GM12878 (cell line): ENCODE data around the gene SLC29A4. TPM values are rescaled to one million over a fixed set of nuclear protein-coding genes. Genes with fewer than 3 reads are reported as not detected.

Experiments used
- ATAC-seq: fragments of 200-7000 bp; cut with Tn5 transposase; 3 replicates; pipeline ENCODE4 v1.9.1; 2020; ENCODE audit warnings: mild to moderate bottlenecking, moderate library complexity
- BruUV-seq: library from RNA; stranded (reverse); fragments of 400-500 nt; replicated peaks from 2 replicates; lab custom pipeline; 2021; lab: Mats Ljungman, UMichigan
- CTCF ChIA-PET: fragments of 300-600 bp; sonication (Branson Sonifier 250); formaldehyde crosslinking; extraction: SDS; loops from one replicate; lab custom pipeline; 2021; ENCODE audit warnings: inconsistent platforms; lab: Yijun Ruan, JAX
- POLR2A ChIA-PET: fragments of 350-600 bp; formaldehyde crosslinking; extraction: SDS; loops from one replicate; lab custom pipeline; 2021; ENCODE audit warnings: inconsistent platforms; lab: Charles Lee
- RAD21 ChIA-PET: fragments of 300-600 bp; sonication (Branson Sonifier 250); formaldehyde crosslinking; loops from one replicate; lab custom pipeline; 2023; ENCODE audit warnings: antibody characterized with exemption; ENCODE audit not compliant: unreplicated experiment; lab: Charles Lee
- SMC1A ChIA-PET: fragments of 300-600 bp; sonication (Branson Sonifier 250); formaldehyde crosslinking; loops from one replicate; lab custom pipeline; 2023; ENCODE audit not compliant: unreplicated experiment, uncharacterized antibody; lab: Charles Lee
- DNase-seq: peaks from one replicate; pipeline ENCODE4 v3.0.0-alpha.2; 2011; ENCODE audit warnings: low read depth, low spot score
- FAIRE-seq: peaks from 3 replicates; lab custom pipeline; 2011; peaks lifted over from hg19 to GRCh38; lab: Jason Lieb, UNC
- H2AFZ ChIP-seq: 2 replicates; pipeline ENCODE4 v1.6.0; 2011; ENCODE audit warnings: low read depth, low read length, control low read depth; ENCODE audit not compliant: control insufficient read depth
- H3K27ac ChIP-seq: 2 replicates; pipeline ENCODE4 v1.5.1; 2011; ENCODE audit warnings: control low read depth; ENCODE audit not compliant: control insufficient read depth, insufficient read depth
- H3K27me3 ChIP-seq, 2 experiments: replicated peaks in 1 of 2; 2 replicates each; pipeline versions ENCODE4 v1.6.0 to v1.6.1; 2011; ENCODE audit warnings: low read length in 1 of 2; ENCODE audit not compliant: control insufficient read depth in 2 of 2, insufficient read depth in 2 of 2
- H3K36me3 ChIP-seq, 2 experiments: 2 replicates each; pipeline ENCODE4 v1.5.1; 2011; ENCODE audit warnings: low read length in 1 of 2; ENCODE audit not compliant: control insufficient read depth in 2 of 2, insufficient read depth in 2 of 2
- H3K4me1 ChIP-seq: 2 replicates; pipeline ENCODE4 v1.6.1; 2011; ENCODE audit warnings: mild to moderate bottlenecking, low read length, moderate library complexity, mixed read lengths; ENCODE audit not compliant: control insufficient read depth, insufficient read depth
- H3K4me2 ChIP-seq: 2 replicates; pipeline ENCODE4 v1.6.0; 2011; ENCODE audit warnings: control low read depth; ENCODE audit not compliant: control insufficient read depth, insufficient read depth
- H3K4me3 ChIP-seq: fragments of 200-600 bp; sonication (generic); 2 replicates; pipeline ENCODE4 v1.5.1; 2016
- H3K79me2 ChIP-seq: 2 replicates; pipeline ENCODE4 v1.6.0; 2011; ENCODE audit warnings: low read length; ENCODE audit not compliant: control insufficient read depth, insufficient read depth
- H3K9ac ChIP-seq: 2 replicates; pipeline ENCODE4 v1.8.0; 2011; ENCODE audit warnings: low read length, control low read depth, mixed read lengths; ENCODE audit not compliant: control insufficient read depth, insufficient read depth
- H3K9me3 ChIP-seq: replicated peaks from 3 replicates; pipeline ENCODE4 v1.5.1; 2011; ENCODE audit warnings: mild to moderate bottlenecking, low read length; ENCODE audit not compliant: control insufficient read depth, insufficient read depth
- H4K20me1 ChIP-seq: 2 replicates; pipeline ENCODE4 v1.6.0; 2011; ENCODE audit not compliant: control insufficient read depth, insufficient read depth
- CHD2 ChIP-seq: IDR thresholded peaks from 2 replicates; pipeline ENCODE4 v1.6.1; 2011; ENCODE audit warnings: low read depth, low read length, improper control_type of control experiment, borderline replicate concordance
- E4F1 ChIP-seq: fragments of 450-650 bp; IDR thresholded peaks from 2 replicates; pipeline ENCODE4 v1.6.1; 2018; ENCODE audit warnings: borderline replicate concordance, mild to moderate bottlenecking; ENCODE audit not compliant: partially characterized antibody
- GABPA ChIP-seq: IDR thresholded peaks from 2 replicates; pipeline ENCODE4 v1.6.1; 2014; ENCODE audit warnings: antibody characterized with exemption, low read depth, mild to moderate bottlenecking, inconsistent platforms
- IKZF1 ChIP-seq: fragments of 450-650 bp; conservative IDR thresholded peaks from 2 replicates; pipeline ENCODE4 v1.6.1; 2017; ENCODE audit warnings: antibody characterized with exemption, mild to moderate bottlenecking
- KLF5 ChIP-seq: fragments of 450-650 bp; IDR thresholded peaks from 2 replicates; pipeline ENCODE4 v1.6.1; 2014; ENCODE audit warnings: mild to moderate bottlenecking; ENCODE audit not compliant: partially characterized antibody
- MXI1 ChIP-seq: fragments of 150-350 bp; IDR thresholded peaks from 2 replicates; pipeline ENCODE4 v1.6.1; 2011; ENCODE audit warnings: low read depth, mild to moderate bottlenecking, inconsistent platforms, low read length, improper control_type of control experiment
- RFX5 ChIP-seq: IDR thresholded peaks from 2 replicates; pipeline ENCODE4 v1.6.1; 2011; ENCODE audit warnings: low read depth, low read length, improper control_type of control experiment
- TAF1 ChIP-seq: IDR thresholded peaks from 2 replicates; pipeline ENCODE4 v1.6.1; 2011; ENCODE audit warnings: mild to moderate bottlenecking, low read depth, low read length, borderline replicate concordance
- ZBTB40 ChIP-seq: fragments of 450-650 bp; IDR thresholded peaks from 2 replicates; pipeline ENCODE4 v1.6.1; 2016; ENCODE audit warnings: mild to moderate bottlenecking, moderate library complexity, borderline replicate concordance
- ZNF217 ChIP-seq: fragments of 450-650 bp; IDR thresholded peaks from 2 replicates; pipeline ENCODE4 v1.6.1; 2017; ENCODE audit warnings: antibody characterized with exemption, mild to moderate bottlenecking
- WGBS: methylation state at CpG from one replicate; pipeline ENCODE4 v1.1.6; 2016; ENCODE audit warnings: low lambda C conversion rate; ENCODE audit not compliant: insufficient replicate concordance, insufficient coverage; ENCODE audit errors: missing lambda C conversion rate; 5-methylcytosine and 5-hydroxymethylcytosine counted together
- in situ Hi-C: fragments of 300-500 bp; cut with MboI; formaldehyde crosslinking; loops from 9 replicates; pipeline ENCODE4 v1.14.3; 2018; ENCODE audit warnings: mixed read lengths
- intact Hi-C: fragments of 100-400 bp; cut with micrococcal nuclease; formaldehyde crosslinking; loops from one replicate; pipeline ENCODE4 v1.14.2; 2022; ENCODE audit not compliant: unreplicated experiment
- polyA plus RNA-seq, 11 experiments: library from polyadenylated mRNA; depleted of rRNA in 4 of 11; unstranded in 6 of 11; stranded (reverse) in 5 of 11; fragments of >200 nt; fragmentation: Nextera tagmentation in 4 of 11; fragmentation: Illumina TruSeq in 1 of 11; extraction: Ambion mirVana in 4 of 11; extraction: Trizol in 1 of 11; gene quantifications; 1 replicate in 1 of 11; 2 replicates in 10 of 11; pipeline versions ENCODE4 v1.2.1 to v1.2.3, GENCODE V29; 2011 to 2016; ENCODE audit warnings: inconsistent platforms in 2 of 11, missing spikeins in 2 of 11, low read depth in 1 of 11
- total RNA-seq, 4 experiments: library from RNA; depleted of rRNA in 3 of 4; stranded (reverse); fragments of >200 nt in 3 of 4; fragmentation: Illumina TruSeq in 1 of 4; extraction: Trizol in 1 of 4; gene quantifications; 2 replicates each; pipeline versions ENCODE4 v1.2.1 to v1.2.3, GENCODE V29; 2013 to 2021
- TF ChIP-seq, protein P1 (sequence below): fragments of 450-650 bp; IDR thresholded peaks from 2 replicates; pipeline ENCODE4 v1.6.1; 2018; ENCODE audit warnings: mild to moderate bottlenecking, low read depth, moderate library complexity; ENCODE audit not compliant: partially characterized antibody

Gene SLC29A4
- total and polyA plus RNA-seq, 10 of the 15 experiments (the other 5 are each of a cell fraction or from before 2014, with no cell fraction given): 0.11 to 0.72 (median 0.23) TPM; not detected in 3

DNA sequence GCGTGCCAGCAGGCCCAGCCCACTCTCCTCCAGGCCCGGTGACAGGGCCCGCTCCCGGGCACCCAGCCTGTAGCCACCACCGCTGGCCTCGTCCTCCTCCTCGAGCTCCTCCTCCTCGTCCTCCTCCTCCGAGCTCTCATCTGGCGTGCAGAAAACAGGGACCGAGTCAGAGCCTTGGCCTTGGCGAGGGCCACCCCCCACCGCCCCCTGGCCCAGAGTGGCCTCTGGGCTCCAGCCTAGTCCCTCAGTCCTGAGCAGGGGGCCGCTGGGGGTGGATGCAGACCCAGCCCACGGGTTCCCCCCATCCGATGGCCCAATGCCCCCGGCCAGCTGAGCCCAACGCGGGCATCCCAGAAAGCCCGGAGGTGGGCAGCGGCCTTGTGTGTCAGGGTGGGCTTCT lies 62.9 kb downstream of the SLC29A4 start:
- H4K20me1 ChIP-seq: no peaks in the 10 kb centered on the region
- RAD21 ChIA-PET: no interaction called here
- no TSS peak for BruUV-seq

More for the DNA sequence above, 62.9 kb downstream of the SLC29A4 start:
- H2AFZ ChIP-seq: no peak overlapping the region
- ChIA-PET CTCF (no interaction called here), SMC1A (no interaction called here), POLR2A (no interaction called here)
- H3K9me3 ChIP-seq: peaks cover 9% of the 10 kb centered on the region; the same call in 2 of the 3 replicates
- no peaks in the 10 kb centered on the region for H3K27me3 ChIP-seq
- H3K9ac ChIP-seq: no peak overlapping the region
- no peak overlapping the region for H3K4me2 ChIP-seq
- ATAC-seq: no peak
- no peak overlapping the region for H3K27ac ChIP-seq
- intact Hi-C loops: no loop called here
- no peak for FAIRE-seq
- H3K4me3 ChIP-seq: no peak overlapping the region
- no peaks in the 10 kb centered on the region for H3K4me1 ChIP-seq
- DNase-seq: no peak
- H3K36me3 ChIP-seq: peaks cover 8 to 11% of the 10 kb centered on the region in 2 experiments; a peak in 3 of 4 replicates
- in situ Hi-C loops: no loop called here
- WGBS: 93% methylated on average over 18 of the region's 21 CpGs
- H3K79me2 ChIP-seq: no peaks in the 10 kb centered on the region
- no peak for TF ChIP-seq KLF5
- no peak for TF ChIP-seq E4F1
- no peak for TF ChIP-seq IKZF1
- TF ChIP-seq RFX5: no peak
- no peak for TF ChIP-seq ZBTB40
- TF ChIP-seq MXI1: no peak
- no peak for TF ChIP-seq GABPA
- TF ChIP-seq CHD2: no peak
- no peak for TF ChIP-seq ZNF217
- TF ChIP-seq, protein P1, sequence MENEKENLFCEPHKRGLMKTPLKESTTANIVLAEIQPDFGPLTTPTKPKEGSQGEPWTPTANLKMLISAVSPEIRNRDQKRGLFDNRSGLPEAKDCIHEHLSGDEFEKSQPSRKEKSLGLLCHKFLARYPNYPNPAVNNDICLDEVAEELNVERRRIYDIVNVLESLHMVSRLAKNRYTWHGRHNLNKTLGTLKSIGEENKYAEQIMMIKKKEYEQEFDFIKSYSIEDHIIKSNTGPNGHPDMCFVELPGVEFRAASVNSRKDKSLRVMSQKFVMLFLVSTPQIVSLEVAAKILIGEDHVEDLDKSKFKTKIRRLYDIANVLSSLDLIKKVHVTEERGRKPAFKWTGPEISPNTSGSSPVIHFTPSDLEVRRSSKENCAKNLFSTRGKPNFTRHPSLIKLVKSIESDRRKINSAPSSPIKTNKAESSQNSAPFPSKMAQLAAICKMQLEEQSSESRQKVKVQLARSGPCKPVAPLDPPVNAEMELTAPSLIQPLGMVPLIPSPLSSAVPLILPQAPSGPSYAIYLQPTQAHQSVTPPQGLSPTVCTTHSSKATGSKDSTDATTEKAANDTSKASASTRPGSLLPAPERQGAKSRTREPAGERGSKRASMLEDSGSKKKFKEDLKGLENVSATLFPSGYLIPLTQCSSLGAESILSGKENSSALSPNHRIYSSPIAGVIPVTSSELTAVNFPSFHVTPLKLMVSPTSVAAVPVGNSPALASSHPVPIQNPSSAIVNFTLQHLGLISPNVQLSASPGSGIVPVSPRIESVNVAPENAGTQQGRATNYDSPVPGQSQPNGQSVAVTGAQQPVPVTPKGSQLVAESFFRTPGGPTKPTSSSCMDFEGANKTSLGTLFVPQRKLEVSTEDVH: no peak
- TF ChIP-seq TAF1: no peak
